Kidney epithelial cell (primary cell): ENCODE data around the gene MAP2K6. TPM values are rescaled to one million over a fixed set of nuclear protein-coding genes. Genes with fewer than 3 reads are reported as not detected.

Source experiments
- DNase-seq: peaks from one replicate; pipeline ENCODE4 v3.0.0-alpha.2; 2010; ENCODE audit warnings: low read depth
- H3K27me3 ChIP-seq: 2 replicates; pipeline ENCODE4 v1.6.0; 2011; ENCODE audit warnings: low read length; ENCODE audit not compliant: control insufficient read depth, insufficient read depth
- H3K36me3 ChIP-seq: 2 replicates; pipeline ENCODE4 v1.5.1; 2011; ENCODE audit warnings: low read length; ENCODE audit not compliant: control insufficient read depth, insufficient read depth
- H3K4me3 ChIP-seq: 2 replicates; pipeline ENCODE4 v1.5.1; 2011; ENCODE audit warnings: low read depth, mild to moderate bottlenecking, control low read depth, low read length
- total RNA-seq: library from RNA; depleted of rRNA; stranded (reverse); fragments of >200 nt; gene quantifications from 2 replicates; pipeline ENCODE4 v1.2.3, GENCODE V29; 2015
- TF ChIP-seq, protein P1 (sequence below): IDR thresholded peaks from 2 replicates; pipeline ENCODE4 v1.5.1; 2011; ENCODE audit warnings: mild to moderate bottlenecking, moderate library complexity, low read length, control low read depth, inconsistent platforms; ENCODE audit not compliant: insufficient read depth, poor library complexity, severe bottlenecking

Gene MAP2K6
- total RNA-seq, 1 donor from 2014 or later = 2.2 TPM

DNA sequence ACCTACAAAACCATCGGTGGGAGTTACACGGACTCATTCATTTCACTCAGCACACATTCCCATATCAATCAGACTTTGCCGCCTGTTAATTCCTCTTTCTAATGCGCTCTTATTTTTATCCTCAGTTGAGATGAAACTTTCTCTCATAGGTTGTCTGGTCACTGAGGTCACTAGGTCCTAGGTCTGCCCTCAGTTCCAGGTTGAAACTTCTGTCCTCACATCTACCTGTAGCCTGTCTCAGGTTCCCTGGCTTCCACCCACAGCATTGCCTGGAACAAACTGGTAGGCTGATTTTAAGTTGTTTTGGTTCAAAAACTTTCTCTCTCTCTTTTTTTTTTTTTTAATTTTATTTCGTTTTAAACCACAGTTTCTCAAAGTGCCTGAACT lies 119.7 kb downstream of the MAP2K6 start:
- DNase-seq = no peak
- no peaks in the 10 kb centered on the region for H3K27me3 ChIP-seq

GRCh38 chr17:69535016-69535570 lies 120.6 kb downstream of the MAP2K6 start:
- Histone ChIP-seq H3K27me3 (no peaks in the 10 kb centered on the region), H3K4me3 (no peak overlapping the region), H3K36me3 (no peaks in the 10 kb centered on the region)
- TF ChIP-seq, protein P1, sequence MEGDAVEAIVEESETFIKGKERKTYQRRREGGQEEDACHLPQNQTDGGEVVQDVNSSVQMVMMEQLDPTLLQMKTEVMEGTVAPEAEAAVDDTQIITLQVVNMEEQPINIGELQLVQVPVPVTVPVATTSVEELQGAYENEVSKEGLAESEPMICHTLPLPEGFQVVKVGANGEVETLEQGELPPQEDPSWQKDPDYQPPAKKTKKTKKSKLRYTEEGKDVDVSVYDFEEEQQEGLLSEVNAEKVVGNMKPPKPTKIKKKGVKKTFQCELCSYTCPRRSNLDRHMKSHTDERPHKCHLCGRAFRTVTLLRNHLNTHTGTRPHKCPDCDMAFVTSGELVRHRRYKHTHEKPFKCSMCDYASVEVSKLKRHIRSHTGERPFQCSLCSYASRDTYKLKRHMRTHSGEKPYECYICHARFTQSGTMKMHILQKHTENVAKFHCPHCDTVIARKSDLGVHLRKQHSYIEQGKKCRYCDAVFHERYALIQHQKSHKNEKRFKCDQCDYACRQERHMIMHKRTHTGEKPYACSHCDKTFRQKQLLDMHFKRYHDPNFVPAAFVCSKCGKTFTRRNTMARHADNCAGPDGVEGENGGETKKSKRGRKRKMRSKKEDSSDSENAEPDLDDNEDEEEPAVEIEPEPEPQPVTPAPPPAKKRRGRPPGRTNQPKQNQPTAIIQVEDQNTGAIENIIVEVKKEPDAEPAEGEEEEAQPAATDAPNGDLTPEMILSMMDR = no peak
- DNase-seq = no peak

More for the DNA sequence above, 119.7 kb downstream of the MAP2K6 start:
- TF ChIP-seq, protein P1 = no peak
- no peaks in the 10 kb centered on the region for H3K36me3 ChIP-seq
- no peak overlapping the region for H3K4me3 ChIP-seq

DNA sequence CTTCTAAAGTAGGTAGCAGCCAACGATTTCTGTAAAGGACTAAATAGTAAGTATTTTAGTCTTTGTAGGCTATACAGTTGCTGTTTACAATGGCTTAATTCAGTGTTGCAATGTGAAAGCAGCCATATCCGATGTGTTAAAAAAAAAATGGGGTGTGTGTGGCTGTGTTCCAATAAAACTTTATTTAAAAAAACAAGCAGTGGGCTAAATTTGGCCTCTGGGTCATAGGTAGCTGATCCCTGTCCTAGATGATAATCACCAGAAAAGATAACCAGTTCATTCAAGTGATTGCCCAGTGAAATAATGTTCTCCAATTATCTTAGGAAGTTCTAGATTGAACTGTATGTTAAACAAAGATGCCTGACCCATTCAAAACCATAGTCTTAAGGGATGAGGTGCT lies 124.3 kb downstream of the MAP2K6 start:
- no peak for DNase-seq
- TF ChIP-seq, protein P1 = no peak
- Histone ChIP-seq H3K27me3 (no peaks in the 10 kb centered on the region), H3K36me3 (no peaks in the 10 kb centered on the region), H3K4me3 (no peak overlapping the region)

DNA sequence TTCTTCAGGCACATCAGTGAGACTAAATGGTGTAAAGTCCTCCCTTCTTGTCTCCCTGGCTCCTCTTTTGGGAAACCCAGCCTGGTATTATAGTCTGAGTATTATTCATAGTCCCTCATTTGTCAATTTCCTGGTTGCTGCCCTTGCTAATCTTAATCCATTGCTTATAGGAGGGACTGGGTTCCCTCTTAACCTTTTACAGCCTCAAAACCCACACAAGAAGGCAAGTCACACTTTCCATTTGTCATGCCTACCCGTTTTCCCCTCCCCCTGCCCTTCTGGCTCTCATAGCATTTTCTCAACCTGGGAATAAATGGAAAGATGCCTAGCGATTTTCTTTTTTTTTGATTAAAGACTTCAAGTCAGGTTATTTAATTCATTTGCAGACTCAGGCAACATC lies 124.8 kb downstream of the MAP2K6 start:
- Histone ChIP-seq H3K27me3 (no peaks in the 10 kb centered on the region), H3K36me3 (no peaks in the 10 kb centered on the region), H3K4me3 (no peak overlapping the region)
- TF ChIP-seq, protein P1 = no peak
- DNase-seq = no peak

GRCh38 chr17:69539781-69540319 lies 125.4 kb downstream of the MAP2K6 start:
- peak; percentile 56 for DNase-seq
- Histone ChIP-seq H3K36me3 (no peaks in the 10 kb centered on the region), H3K27me3 (no peaks in the 10 kb centered on the region), H3K4me3 (no peak overlapping the region)
- TF ChIP-seq, protein P1 = no peak

DNA sequence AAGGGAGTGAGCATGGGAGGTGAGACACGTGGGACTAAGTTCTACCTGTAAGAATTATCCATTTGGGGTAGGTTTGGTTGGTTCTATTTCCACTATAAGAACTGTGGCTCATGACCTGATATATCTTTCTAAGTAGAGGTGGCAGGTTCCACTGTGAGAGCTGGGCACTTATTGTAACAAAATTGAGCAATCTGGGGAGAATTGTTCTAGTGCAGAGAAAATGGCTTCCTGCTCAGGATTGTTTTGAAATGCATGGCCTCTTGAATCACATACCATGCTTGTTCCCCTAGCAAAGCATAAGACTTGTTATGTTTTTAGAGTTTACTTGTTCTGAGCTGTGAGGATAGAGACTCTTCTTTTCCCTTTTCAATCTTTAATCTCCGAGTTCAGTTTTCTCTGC lies 125.9 kb downstream of the MAP2K6 start:
- H3K36me3 ChIP-seq = no peaks in the 10 kb centered on the region
- TF ChIP-seq, protein P1 = no peak

More for the DNA sequence above, 125.9 kb downstream of the MAP2K6 start:
- Histone ChIP-seq H3K27me3 (no peaks in the 10 kb centered on the region), H3K4me3 (no peak overlapping the region)
- no peak for DNase-seq
